ENCODE results near the gene HIGD1A.

The HIGD1A gene

GRCh38 chr3:42796332-42796885, 7.9 kb downstream of the HIGD1A start:
- H3K9ac ChIP-seq (ENCODE audit: low read length) = no peak overlapping the region
- TF ChIP-seq EZH2phosphoT487 (conservative IDR thresholded peaks at IDR 0.05; ENCODE audit: low read length) (no peak), CTCF (IDR thresholded peaks at IDR 0.05; ENCODE audit: insufficient read depth, low read length, poor library complexity, severe bottlenecking) (no peak)
- no peak overlapping the region for H3K4me3 ChIP-seq (ENCODE audit: insufficient read depth, low read length, poor library complexity, severe bottlenecking)
- no peaks in the 10 kb centered on the region for H3K27me3 ChIP-seq (ENCODE audit: low read length)
- H3K9me2 ChIP-seq (replicated peaks; ENCODE audit: insufficient read depth, low read length) = no peaks in the 10 kb centered on the region
- no peaks in the 10 kb centered on the region for H3K9me3 ChIP-seq (ENCODE audit: insufficient read depth, low read length)
- H4K20me1 ChIP-seq (ENCODE audit: low read depth, low read length) = no peaks in the 10 kb centered on the region
- peaks cover 4% of the 10 kb centered on the region; the same call in 1 of the 2 replicates for H3K36me3 ChIP-seq (ENCODE audit: low read length)
- no peak overlapping the region for H2AFZ ChIP-seq (ENCODE audit: low read depth, low read length, severe bottlenecking)
- peaks cover 7% of the 10 kb centered on the region for H3F3A ChIP-seq (ENCODE audit: insufficient read depth)
- peaks cover 56% of the 10 kb centered on the region for H3K79me2 ChIP-seq (ENCODE audit: insufficient read depth, low read length)
- no peak overlapping the region for H3K27ac ChIP-seq (ENCODE audit: low read depth, low read length)
- no peak overlapping the region for H3K4me2 ChIP-seq (ENCODE audit: low read depth, low read length, poor library complexity, severe bottlenecking)

- Histone ChIP-seq H3K4me2 (ENCODE audit: low read depth, low read length, poor library complexity, severe bottlenecking) (no peak overlapping the region), H3K9me3 (ENCODE audit: insufficient read depth, low read length) (no peaks in the 10 kb centered on the region), H3K27ac (ENCODE audit: low read depth, low read length) (no peak overlapping the region), H3K9me2 (replicated peaks; ENCODE audit: insufficient read depth, low read length) (no peaks in the 10 kb centered on the region), H3K27me3 (ENCODE audit: low read length) (no peaks in the 10 kb centered on the region), H3F3A (ENCODE audit: insufficient read depth) (peaks cover 7% of the 10 kb centered on the region), H3K9ac (ENCODE audit: low read length) (no peak overlapping the region), H4K20me1 (ENCODE audit: low read depth, low read length) (no peaks in the 10 kb centered on the region; the same call in 1 of the 2 replicates), H3K79me2 (ENCODE audit: insufficient read depth, low read length) (peaks cover 52% of the 10 kb centered on the region), H2AFZ (ENCODE audit: low read depth, low read length, severe bottlenecking) (no peak overlapping the region), H3K36me3 (ENCODE audit: low read length) (peaks cover 6% of the 10 kb centered on the region; the same call in 1 of the 2 replicates), H3K4me3 (ENCODE audit: insufficient read depth, low read length, poor library complexity, severe bottlenecking) (no peak overlapping the region)
- TF ChIP-seq EZH2phosphoT487 (conservative IDR thresholded peaks at IDR 0.05; ENCODE audit: low read length) (no peak), CTCF (IDR thresholded peaks at IDR 0.05; ENCODE audit: insufficient read depth, low read length, poor library complexity, severe bottlenecking) (no peak)
Observed at GRCh38 chr3:42795621-42796181, 8.6 kb downstream of the HIGD1A start.

- H3K4me3 ChIP-seq (ENCODE audit: insufficient read depth, low read length, poor library complexity, severe bottlenecking) = no peak overlapping the region
- no peaks in the 10 kb centered on the region for H3K9me3 ChIP-seq (ENCODE audit: insufficient read depth, low read length)
- H3F3A ChIP-seq (ENCODE audit: insufficient read depth) = no peaks in the 10 kb centered on the region; the same call in 1 of the 2 replicates
- no peak overlapping the region for H2AFZ ChIP-seq (ENCODE audit: low read depth, low read length, severe bottlenecking)
- H3K36me3 ChIP-seq (ENCODE audit: low read length) = peaks cover 25% of the 10 kb centered on the region; the same call in 1 of the 2 replicates
- no peaks in the 10 kb centered on the region for H3K27me3 ChIP-seq (ENCODE audit: low read length)
- H3K9me2 ChIP-seq (replicated peaks; ENCODE audit: insufficient read depth, low read length) = no peaks in the 10 kb centered on the region
- peaks cover 38% of the 10 kb centered on the region for H3K79me2 ChIP-seq (ENCODE audit: insufficient read depth, low read length)
- H4K20me1 ChIP-seq (ENCODE audit: low read depth, low read length) = no peaks in the 10 kb centered on the region; the same call in 1 of the 2 replicates
- H3K4me2 ChIP-seq (ENCODE audit: low read depth, low read length, poor library complexity, severe bottlenecking) = no peak overlapping the region
- H3K27ac ChIP-seq (ENCODE audit: low read depth, low read length) = no peak overlapping the region
- no peak overlapping the region for H3K9ac ChIP-seq (ENCODE audit: low read length)
- no peak for TF ChIP-seq CTCF (IDR thresholded peaks at IDR 0.05; ENCODE audit: insufficient read depth, low read length, poor library complexity, severe bottlenecking)
Observed at GRCh38 chr3:42790714-42791229, 13.5 kb downstream of the HIGD1A start.
